NAMALWA (cell line): ENCODE results near the gene OR4F15.

Experiments used
- DNase-seq: peaks from one replicate; pipeline ENCODE4 v3.0.0-alpha.2; 2015; ENCODE audit warnings: low spot score

Gene OR4F15

GRCh38 chr15:101804375-101804774 lies 7.6 kb upstream of the OR4F15 start:
- no peak for DNase-seq

GRCh38 chr15:101804941-101805340 lies 7.1 kb upstream of the OR4F15 start:
- DNase-seq, result no peak

DNA sequence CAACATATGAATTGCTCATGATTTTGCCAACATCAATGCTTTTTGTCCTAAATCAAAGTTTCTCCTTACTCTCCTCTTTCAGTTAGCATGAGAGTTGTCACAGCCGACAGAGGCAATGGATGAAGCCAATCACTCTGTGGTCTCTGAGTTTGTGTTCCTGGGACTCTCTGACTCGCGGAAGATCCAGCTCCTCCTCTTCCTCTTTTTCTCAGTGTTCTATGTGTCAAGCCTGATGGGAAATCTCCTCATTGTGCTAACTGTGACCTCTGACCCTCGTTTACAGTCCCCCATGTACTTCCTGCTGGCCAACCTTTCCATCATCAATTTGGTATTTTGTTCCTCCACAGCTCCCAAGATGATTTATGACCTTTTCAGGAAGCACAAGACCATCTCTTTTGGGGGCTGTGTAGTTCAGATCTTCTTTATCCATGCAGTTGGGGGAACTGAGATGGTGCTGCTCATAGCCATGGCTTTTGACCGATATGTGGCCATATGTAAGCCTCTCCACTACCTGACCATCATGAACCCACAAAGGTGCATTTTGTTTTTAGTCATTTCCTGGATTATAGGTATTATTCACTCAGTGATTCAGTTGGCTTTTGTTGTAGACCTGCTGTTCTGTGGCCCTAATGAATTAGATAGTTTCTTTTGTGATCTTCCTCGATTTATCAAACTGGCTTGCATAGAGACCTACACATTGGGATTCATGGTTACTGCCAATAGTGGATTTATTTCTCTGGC lies 6.2 kb upstream of the OR4F15 start:
- no peak for DNase-seq

- DNase-seq, result peak; percentile 3
These were observed 4.6 kb upstream of the OR4F15 start for GRCh38 chr15:101807345-101807945.

DNA sequence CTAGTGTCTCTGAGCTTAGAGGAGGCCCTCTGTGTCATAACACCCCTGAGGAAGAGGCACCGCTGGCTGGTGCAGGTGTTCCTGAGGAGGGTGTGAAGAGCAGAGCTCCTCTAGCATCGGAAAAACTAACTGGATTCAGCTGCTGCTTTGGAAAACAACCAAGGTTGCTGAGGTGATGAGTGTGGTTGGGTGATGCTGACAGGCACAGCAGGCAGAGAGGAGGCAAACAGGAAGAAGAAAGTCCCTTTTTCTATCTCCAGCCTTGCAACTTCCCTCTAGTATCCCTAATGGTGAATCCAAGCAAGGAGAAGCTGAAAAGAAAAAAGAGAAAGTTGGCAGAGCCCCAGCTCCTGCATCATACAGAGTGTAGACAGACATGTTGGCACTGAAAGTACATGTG lies 3.8 kb upstream of the OR4F15 start:
- no peak for DNase-seq

GRCh38 chr15:101810456-101810855 lies 1.5 kb upstream of the OR4F15 start:
- DNase-seq, result no peak

GRCh38 chr15:101810876-101811275 lies 1.1 kb upstream of the OR4F15 start:
- DNase-seq, result peak; percentile 13

DNA sequence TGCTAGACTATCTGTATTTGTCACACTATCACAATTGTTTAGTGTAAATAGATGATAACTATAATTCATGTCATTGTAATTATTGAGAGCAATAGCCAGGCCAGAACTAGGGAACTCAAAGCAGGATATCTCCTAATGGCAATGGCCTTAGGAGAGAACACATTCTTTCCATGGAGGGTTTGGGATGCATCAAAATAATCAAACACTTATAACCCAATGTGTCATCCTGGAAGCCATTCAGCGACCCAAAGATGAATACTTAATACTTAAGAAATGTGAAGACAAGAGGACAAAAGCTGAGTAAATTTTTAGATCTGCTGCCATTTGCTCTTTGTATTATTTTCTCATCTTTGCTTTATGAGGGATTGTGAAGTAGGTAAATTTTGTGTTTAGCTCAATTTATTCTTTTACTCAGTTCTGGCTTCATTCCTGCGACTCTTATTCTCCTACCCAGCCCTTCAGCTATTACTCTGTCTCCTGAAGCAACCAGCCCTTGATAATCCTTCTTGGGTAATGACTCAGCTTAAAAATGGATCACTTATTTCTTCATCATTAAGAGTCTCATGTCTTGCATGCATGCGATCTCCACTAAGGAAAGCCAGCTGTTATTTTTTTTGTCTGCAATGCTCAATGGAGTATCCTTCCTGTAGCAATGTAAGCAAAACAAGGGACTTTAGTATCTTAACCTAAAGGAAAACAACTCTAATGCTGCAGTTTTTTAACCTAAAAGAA lies 2.0 kb downstream of the OR4F15 start:
- no peak for DNase-seq

GRCh38 chr15:101820781-101821180 lies 8.8 kb downstream of the OR4F15 start:
- no peak for DNase-seq

DNA sequence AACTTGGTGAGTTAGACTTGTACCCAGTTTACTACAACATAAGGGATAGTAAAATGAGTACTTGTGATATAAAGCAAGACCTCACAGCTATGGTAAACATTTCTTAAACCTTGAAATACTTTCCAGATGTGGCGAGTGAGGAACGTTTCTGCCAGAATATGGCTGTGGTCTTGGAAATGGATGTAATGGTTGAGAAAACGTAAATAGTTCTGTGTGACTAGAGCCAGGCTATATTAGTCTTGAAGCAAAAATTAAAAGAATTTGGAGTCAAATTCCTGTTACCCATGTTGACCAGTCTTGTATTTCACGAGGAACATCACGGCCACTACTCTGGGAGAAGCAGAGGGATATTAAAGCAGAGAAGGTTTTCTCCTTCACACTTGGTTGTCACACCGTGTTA lies 15.3 kb downstream of the OR4F15 start:
- DNase-seq, result no peak

DNA sequence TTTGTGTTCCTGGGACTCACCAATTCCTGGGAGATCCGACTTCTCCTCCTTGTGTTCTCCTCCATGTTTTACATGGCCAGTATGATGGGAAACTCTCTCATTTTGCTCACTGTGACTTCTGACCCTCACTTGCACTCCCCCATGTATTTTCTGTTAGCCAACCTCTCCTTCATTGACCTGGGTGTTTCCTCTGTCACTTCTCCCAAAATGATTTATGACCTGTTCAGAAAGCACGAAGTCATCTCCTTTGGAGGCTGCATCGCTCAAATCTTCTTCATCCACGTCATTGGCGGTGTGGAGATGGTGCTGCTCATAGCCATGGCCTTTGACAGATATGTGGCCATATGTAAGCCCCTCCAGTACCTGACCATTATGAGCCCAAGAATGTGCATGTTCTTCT lies 16.8 kb downstream of the OR4F15 start:
- no peak for DNase-seq

- DNase-seq, result no peak
These were observed 29.7 kb downstream of the OR4F15 start for GRCh38 chr15:101841656-101842055.

DNA sequence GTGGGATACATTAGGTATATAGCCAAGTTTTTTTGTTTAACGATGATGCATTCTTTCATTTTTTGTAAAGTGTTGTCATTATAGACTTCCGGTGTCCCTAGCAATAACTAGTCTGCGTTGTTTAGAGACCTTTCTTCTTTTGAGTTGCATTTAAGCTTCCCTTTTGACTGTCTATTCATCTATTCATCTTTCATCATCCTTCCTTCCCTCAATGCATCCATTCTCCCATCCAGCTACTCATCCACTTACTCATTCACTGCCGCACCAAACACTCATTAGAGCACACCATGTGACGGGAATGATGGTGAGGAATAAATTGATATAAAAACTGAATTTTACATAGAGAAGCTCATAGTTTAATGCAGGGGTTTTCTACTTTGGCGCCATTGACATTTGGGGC lies 32.9 kb downstream of the OR4F15 start:
- no peak for DNase-seq

- no peak for DNase-seq
These were observed 40.4 kb downstream of the OR4F15 start for GRCh38 chr15:101852356-101852755.
